ENCODE results near the gene GXYLT2. TPM values are rescaled to one million over a fixed set of nuclear protein-coding genes. Genes with fewer than 3 reads are reported as not detected.

The GXYLT2 gene
- total RNA-seq, 1 donor from 2014 or later = 7.8 TPM

DNA sequence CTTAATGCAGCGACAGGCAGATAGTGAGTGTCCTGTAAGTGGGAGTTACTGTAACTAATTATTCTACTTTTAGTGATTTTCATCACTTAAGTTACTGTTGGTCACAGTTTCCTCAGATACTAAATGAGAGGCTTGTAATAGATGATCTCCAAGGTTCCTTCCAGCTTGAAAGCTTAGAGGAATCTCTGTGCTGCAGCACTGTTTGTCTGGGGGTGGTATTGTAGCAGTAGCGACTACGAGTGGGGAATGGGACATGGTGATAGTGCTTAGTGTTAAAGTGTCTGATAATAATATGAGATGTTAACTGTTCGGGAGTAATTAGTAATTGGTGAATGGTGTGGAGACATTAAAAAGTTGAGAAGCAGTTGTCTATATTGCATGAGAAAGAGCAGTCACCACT lies 121.2 kb downstream of the GXYLT2 start:
- Mint-ChIP-seq H3K27ac (ENCODE audit: unreplicated experiment) (no peak overlapping the region), H3K4me3 (ENCODE audit: unreplicated experiment) (no peak overlapping the region)

DNA sequence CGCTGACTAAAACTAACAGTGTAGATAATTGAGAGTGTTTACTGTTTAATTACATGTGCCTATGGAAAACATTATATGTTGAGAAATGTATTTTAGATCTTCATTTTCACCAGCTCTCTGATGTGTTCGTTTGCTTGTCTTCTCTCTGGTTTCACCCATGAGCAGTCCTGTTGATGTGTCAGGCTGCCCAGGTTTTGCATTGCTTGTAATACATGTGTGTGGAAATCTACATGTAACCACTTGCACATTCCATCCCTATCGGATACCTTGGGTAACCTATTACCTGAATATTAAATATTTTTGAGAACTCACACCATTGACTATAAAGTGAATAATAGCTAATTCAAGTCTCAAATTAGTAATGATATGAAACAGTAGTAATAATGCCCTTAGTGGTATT lies 121.9 kb downstream of the GXYLT2 start:
- Mint-ChIP-seq H3K27me3 (ENCODE audit: unreplicated experiment) (no peaks in the 10 kb centered on the region), H3K4me3 (ENCODE audit: unreplicated experiment) (no peak overlapping the region), H3K36me3 (ENCODE audit: unreplicated experiment) (peaks cover 35% of the 10 kb centered on the region), H3K4me1 (ENCODE audit: unreplicated experiment) (peaks cover 26% of the 10 kb centered on the region), H3K27ac (ENCODE audit: unreplicated experiment) (no peak overlapping the region), H3K9me3 (ENCODE audit: unreplicated experiment) (no peaks in the 10 kb centered on the region)
- DNase-seq (ENCODE audit: extremely low spot score, unreplicated experiment) = no peak
- TF ChIP-seq, protein P1, sequence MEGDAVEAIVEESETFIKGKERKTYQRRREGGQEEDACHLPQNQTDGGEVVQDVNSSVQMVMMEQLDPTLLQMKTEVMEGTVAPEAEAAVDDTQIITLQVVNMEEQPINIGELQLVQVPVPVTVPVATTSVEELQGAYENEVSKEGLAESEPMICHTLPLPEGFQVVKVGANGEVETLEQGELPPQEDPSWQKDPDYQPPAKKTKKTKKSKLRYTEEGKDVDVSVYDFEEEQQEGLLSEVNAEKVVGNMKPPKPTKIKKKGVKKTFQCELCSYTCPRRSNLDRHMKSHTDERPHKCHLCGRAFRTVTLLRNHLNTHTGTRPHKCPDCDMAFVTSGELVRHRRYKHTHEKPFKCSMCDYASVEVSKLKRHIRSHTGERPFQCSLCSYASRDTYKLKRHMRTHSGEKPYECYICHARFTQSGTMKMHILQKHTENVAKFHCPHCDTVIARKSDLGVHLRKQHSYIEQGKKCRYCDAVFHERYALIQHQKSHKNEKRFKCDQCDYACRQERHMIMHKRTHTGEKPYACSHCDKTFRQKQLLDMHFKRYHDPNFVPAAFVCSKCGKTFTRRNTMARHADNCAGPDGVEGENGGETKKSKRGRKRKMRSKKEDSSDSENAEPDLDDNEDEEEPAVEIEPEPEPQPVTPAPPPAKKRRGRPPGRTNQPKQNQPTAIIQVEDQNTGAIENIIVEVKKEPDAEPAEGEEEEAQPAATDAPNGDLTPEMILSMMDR (IDR thresholded peaks at IDR 0.05) = no peak

More for the DNA sequence above, 121.2 kb downstream of the GXYLT2 start:
- DNase-seq (ENCODE audit: extremely low spot score, unreplicated experiment) = no peak
- Mint-ChIP-seq H3K27me3 (ENCODE audit: unreplicated experiment) (no peaks in the 10 kb centered on the region), H3K4me1 (ENCODE audit: unreplicated experiment) (peaks cover 30% of the 10 kb centered on the region), H3K9me3 (ENCODE audit: unreplicated experiment) (no peaks in the 10 kb centered on the region), H3K36me3 (ENCODE audit: unreplicated experiment) (peaks cover 42% of the 10 kb centered on the region)
- TF ChIP-seq, protein P1 (IDR thresholded peaks at IDR 0.05) = no peak

DNA sequence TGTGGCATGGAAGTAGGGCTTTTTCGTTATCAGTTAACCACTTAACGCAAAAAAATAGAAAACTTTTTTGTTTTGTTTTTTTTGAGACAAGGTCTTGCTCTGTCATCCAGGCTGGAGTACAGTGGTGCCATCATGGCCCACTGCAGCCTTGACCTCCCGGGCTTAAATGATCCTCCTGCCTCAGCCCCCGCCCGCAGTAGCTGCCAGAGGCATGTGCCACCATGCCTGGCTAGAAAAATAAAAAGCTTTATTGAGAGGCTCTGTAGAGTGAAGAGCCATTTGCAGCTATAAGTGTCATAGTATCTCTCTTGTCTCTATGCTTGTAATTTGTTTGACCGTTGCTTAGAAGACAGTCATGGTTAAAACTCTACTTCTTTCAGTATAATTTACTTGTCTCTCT lies 122.3 kb downstream of the GXYLT2 start:
- H3K4me3 Mint-ChIP-seq (ENCODE audit: unreplicated experiment) = no peak overlapping the region
- DNase-seq (ENCODE audit: extremely low spot score, unreplicated experiment) = no peak
- no peak overlapping the region for H3K27ac Mint-ChIP-seq (ENCODE audit: unreplicated experiment)
- TF ChIP-seq, protein P1 (IDR thresholded peaks at IDR 0.05) = no peak
- peaks cover 26% of the 10 kb centered on the region for H3K4me1 Mint-ChIP-seq (ENCODE audit: unreplicated experiment)
- H3K9me3 Mint-ChIP-seq (ENCODE audit: unreplicated experiment) = no peaks in the 10 kb centered on the region
- no peaks in the 10 kb centered on the region for H3K27me3 Mint-ChIP-seq (ENCODE audit: unreplicated experiment)
- H3K36me3 Mint-ChIP-seq (ENCODE audit: unreplicated experiment) = peaks cover 35% of the 10 kb centered on the region

DNA sequence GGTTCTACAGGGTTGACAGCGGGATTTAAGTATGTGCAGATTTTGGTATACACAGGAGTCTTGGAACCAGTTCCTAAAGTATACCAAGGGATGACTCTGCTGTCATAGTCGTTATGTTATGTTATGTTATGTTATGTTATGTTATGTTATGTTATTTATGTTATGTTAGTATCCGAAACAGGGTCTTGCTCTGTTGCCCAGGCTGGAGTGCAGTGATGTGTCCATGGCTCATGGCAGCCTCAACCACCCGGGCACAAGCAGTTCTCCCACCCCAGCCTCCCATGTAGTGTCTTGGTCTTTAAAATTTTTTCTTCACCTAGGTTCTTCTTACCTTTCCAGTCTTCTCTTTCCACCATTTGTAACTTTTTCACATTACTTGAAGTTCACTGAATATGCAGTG lies 130.5 kb downstream of the GXYLT2 start:
- no peak overlapping the region for H3K4me3 Mint-ChIP-seq (ENCODE audit: unreplicated experiment)
- H3K4me1 Mint-ChIP-seq (ENCODE audit: unreplicated experiment) = peaks cover 23% of the 10 kb centered on the region
- no peak overlapping the region for H3K27ac Mint-ChIP-seq (ENCODE audit: unreplicated experiment)
- H3K27me3 Mint-ChIP-seq (ENCODE audit: unreplicated experiment) = no peaks in the 10 kb centered on the region
- DNase-seq (ENCODE audit: extremely low spot score, unreplicated experiment) = no peak
- TF ChIP-seq, protein P1 (IDR thresholded peaks at IDR 0.05) = no peak
- H3K9me3 Mint-ChIP-seq (ENCODE audit: unreplicated experiment) = no peaks in the 10 kb centered on the region
- peaks cover 10% of the 10 kb centered on the region for H3K36me3 Mint-ChIP-seq (ENCODE audit: unreplicated experiment)

DNA sequence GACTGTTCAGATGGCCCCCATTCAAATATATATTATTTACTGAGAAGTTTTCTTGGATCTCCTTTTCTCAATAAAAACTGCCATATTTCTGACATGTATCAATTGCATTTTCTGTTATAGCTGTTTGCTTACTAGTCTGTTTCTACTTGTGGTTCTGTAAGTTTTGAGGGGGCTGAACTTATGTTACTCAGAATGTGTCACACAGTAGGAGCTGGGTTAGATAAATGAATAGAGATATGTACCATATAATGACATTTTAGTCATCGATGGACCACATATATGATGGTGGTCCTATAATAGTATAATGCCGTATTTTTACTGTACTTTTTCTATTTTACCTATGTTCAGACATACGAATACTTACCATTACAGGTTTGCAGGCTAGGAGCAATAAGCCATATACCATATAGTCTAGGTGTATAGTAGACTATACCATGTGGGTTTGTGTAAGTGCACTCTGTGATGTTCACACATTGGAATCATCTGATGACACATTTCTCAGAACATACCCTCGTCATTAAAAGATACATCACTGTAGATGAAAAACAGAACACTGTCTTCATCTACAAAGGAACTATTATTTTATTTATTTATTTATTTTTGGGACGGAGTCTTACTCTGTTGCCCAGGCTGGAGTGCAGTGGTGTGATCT lies 131.1 kb downstream of the GXYLT2 start:
- Mint-ChIP-seq H3K27ac (ENCODE audit: unreplicated experiment) (no peak overlapping the region), H3K9me3 (ENCODE audit: unreplicated experiment) (no peaks in the 10 kb centered on the region), H3K4me3 (ENCODE audit: unreplicated experiment) (no peak overlapping the region), H3K27me3 (ENCODE audit: unreplicated experiment) (no peaks in the 10 kb centered on the region), H3K36me3 (ENCODE audit: unreplicated experiment) (peaks cover 10% of the 10 kb centered on the region), H3K4me1 (ENCODE audit: unreplicated experiment) (peaks cover 23% of the 10 kb centered on the region)
- no peak for DNase-seq (ENCODE audit: extremely low spot score, unreplicated experiment)
- TF ChIP-seq, protein P1 (IDR thresholded peaks at IDR 0.05) = no peak
